ENCODE measurements around the gene ETV4. TPM values are rescaled to one million over a fixed set of nuclear protein-coding genes. Genes with fewer than 3 reads are reported as not detected.

ETV4 gene
- total RNA-seq, 1 donor from 2014 or later, result 2.2 TPM

- Histone ChIP-seq H3K27me3 (ENCODE audit: low read depth) (no peaks in the 10 kb centered on the region), H3K27ac (no peak overlapping the region), H3K9me3 (no peaks in the 10 kb centered on the region), H3K4me3 (no peak overlapping the region), H3K36me3 (no peaks in the 10 kb centered on the region), H3K4me1 (peaks cover 19% of the 10 kb centered on the region)
- intact Hi-C loops (cut with DNase I), result loop anchor here (10.0 kb wide), 1 partner anchor 190 kb away; no protein-coding TSS in a partner anchor
- TF ChIP-seq, protein P1, sequence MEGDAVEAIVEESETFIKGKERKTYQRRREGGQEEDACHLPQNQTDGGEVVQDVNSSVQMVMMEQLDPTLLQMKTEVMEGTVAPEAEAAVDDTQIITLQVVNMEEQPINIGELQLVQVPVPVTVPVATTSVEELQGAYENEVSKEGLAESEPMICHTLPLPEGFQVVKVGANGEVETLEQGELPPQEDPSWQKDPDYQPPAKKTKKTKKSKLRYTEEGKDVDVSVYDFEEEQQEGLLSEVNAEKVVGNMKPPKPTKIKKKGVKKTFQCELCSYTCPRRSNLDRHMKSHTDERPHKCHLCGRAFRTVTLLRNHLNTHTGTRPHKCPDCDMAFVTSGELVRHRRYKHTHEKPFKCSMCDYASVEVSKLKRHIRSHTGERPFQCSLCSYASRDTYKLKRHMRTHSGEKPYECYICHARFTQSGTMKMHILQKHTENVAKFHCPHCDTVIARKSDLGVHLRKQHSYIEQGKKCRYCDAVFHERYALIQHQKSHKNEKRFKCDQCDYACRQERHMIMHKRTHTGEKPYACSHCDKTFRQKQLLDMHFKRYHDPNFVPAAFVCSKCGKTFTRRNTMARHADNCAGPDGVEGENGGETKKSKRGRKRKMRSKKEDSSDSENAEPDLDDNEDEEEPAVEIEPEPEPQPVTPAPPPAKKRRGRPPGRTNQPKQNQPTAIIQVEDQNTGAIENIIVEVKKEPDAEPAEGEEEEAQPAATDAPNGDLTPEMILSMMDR (IDR thresholded peaks at IDR 0.05), result no peak
- DNase-seq, result no peak
- ATAC-seq, result no peak
Observed at GRCh38 chr17:43574896-43575525, 28.9 kb upstream of the ETV4 start.

GRCh38 chr17:43574348-43574747 lies 28.2 kb upstream of the ETV4 start:
- DNase-seq, result no peak
- no peak for ATAC-seq
- intact Hi-C loops (cut with DNase I), result loop anchor here (10.0 kb wide), 1 partner anchor 190 kb away; no protein-coding TSS in a partner anchor

GRCh38 chr17:43573579-43574321 lies 27.6 kb upstream of the ETV4 start:
- ATAC-seq (no peak), DNase-seq (no peak)
- H3K9me3 ChIP-seq, result no peaks in the 10 kb centered on the region
- H3K27ac ChIP-seq, result no peak overlapping the region
- TF ChIP-seq, protein P1 (IDR thresholded peaks at IDR 0.05), result no peak
- no peaks in the 10 kb centered on the region for H3K27me3 ChIP-seq (ENCODE audit: low read depth)
- H3K36me3 ChIP-seq, result no peaks in the 10 kb centered on the region
- intact Hi-C loops (cut with DNase I), result loop anchor here (10.0 kb wide), 1 partner anchor 191 kb away; no protein-coding TSS in a partner anchor
- no peak overlapping the region for H3K4me3 ChIP-seq
- H3K4me1 ChIP-seq, result peaks cover 10% of the 10 kb centered on the region

More at GRCh38 chr17:43574348-43574747, 28.2 kb upstream of the ETV4 start:
- TF ChIP-seq, protein P1 (IDR thresholded peaks at IDR 0.05), result no peak
- no peak overlapping the region for H3K4me3 ChIP-seq
- peaks cover 16% of the 10 kb centered on the region for H3K4me1 ChIP-seq
- H3K36me3 ChIP-seq, result no peaks in the 10 kb centered on the region
- H3K27me3 ChIP-seq (ENCODE audit: low read depth), result no peaks in the 10 kb centered on the region
- H3K9me3 ChIP-seq, result no peaks in the 10 kb centered on the region
- no peak overlapping the region for H3K27ac ChIP-seq

DNA sequence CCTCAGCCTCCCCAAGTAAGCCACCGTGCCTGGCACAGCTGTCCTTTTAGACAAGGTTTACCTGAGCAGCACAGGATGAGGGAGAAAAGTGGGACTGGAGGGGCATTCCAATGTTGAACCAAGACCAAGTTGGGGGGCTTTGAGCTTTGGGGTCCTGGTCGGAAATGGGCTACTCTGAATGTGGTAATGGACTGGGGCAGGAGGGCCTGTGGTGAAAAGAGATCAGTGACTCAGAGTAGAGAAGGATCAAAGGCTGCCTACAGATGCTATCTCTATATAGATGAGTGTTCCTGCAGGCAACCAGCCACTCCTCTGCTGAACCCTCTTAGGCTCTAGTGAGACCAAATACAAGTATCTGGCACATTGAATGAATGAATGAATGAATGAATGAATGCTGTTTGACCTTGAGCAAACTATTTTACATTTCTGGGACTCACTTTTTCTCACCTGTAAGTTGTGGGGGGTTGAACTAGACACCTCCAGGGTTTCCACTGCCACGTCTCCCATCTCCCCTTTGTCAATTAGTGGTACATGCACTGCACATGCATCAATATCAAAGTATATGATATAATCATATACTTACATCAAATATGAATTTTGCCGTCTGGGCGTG lies 26.3 kb upstream of the ETV4 start:
- ATAC-seq, result no peak
- intact Hi-C loops (cut with DNase I), result loop anchor here (10.0 kb wide), 1 partner anchor 192 kb away; no protein-coding TSS in a partner anchor

GRCh38 chr17:43570518-43570928 lies 24.4 kb upstream of the ETV4 start:
- Histone ChIP-seq H3K9me3 (no peaks in the 10 kb centered on the region), H3K4me1 (no peaks in the 10 kb centered on the region), H3K4me3 (no peak overlapping the region), H3K36me3 (no peaks in the 10 kb centered on the region), H3K27me3 (ENCODE audit: low read depth) (no peaks in the 10 kb centered on the region), H3K27ac (no peak overlapping the region)
- ATAC-seq (no peak), DNase-seq (no peak)
- TF ChIP-seq, protein P1 (IDR thresholded peaks at IDR 0.05), result no peak
- intact Hi-C loops (cut with DNase I), result loop anchor here (10.0 kb wide), 1 partner anchor 194 kb away; no protein-coding TSS in a partner anchor

More for the DNA sequence above, 26.3 kb upstream of the ETV4 start:
- no peaks in the 10 kb centered on the region for H3K27me3 ChIP-seq (ENCODE audit: low read depth)
- H3K9me3 ChIP-seq, result no peaks in the 10 kb centered on the region
- TF ChIP-seq, protein P1 (IDR thresholded peaks at IDR 0.05), result no peak
- H3K4me1 ChIP-seq, result no peaks in the 10 kb centered on the region
- no peak for DNase-seq
- H3K4me3 ChIP-seq, result no peak overlapping the region
- H3K27ac ChIP-seq, result no peak overlapping the region
- H3K36me3 ChIP-seq, result no peaks in the 10 kb centered on the region

All from lower lobe of right lung (tissue), 2 donors.